ENCODE results near the gene ARHGAP6. TPM values are rescaled to one million over a fixed set of nuclear protein-coding genes. Genes with fewer than 3 reads are reported as not detected.

Gene ARHGAP6
- total and polyA plus RNA-seq, 2 experiments from 2014 or later, result 0.26 to 0.59 TPM

GRCh38 chrX:11449613-11450012 lies 216.1 kb downstream of the ARHGAP6 start (continued):
- TF ChIP-seq EZH2 (IDR thresholded peaks at IDR 0.05; ENCODE audit: low read depth, unreplicated experiment) (no peak), CTCF (conservative IDR thresholded peaks at IDR 0.05; ENCODE audit: low read depth in 2 of 2) (no peak)

- Mint-ChIP-seq H3K36me3 (ENCODE audit: low read depth) (no peaks in the 10 kb centered on the region), H3K27ac (no peak overlapping the region), H3K27me3 (ENCODE audit: insufficient read depth, low read depth, poor library complexity) (peaks cover 1% of the 10 kb centered on the region), H3K4me1 (peaks cover 7% of the 10 kb centered on the region; the same call in 2 of the 3 replicates), H3K9me3 (no peaks in the 10 kb centered on the region), H3K4me3 (no peak overlapping the region)
- H3K4me3 ChIP-seq, result no peak overlapping the region
- no peaks in the 10 kb centered on the region for H3K9me2 ChIP-seq (ENCODE audit: insufficient read depth)
- no peaks in the 10 kb centered on the region for H3K4me1 ChIP-seq (ENCODE audit: insufficient read depth)
- ATAC-seq, result no peak
- no peaks in the 10 kb centered on the region for H4K20me1 ChIP-seq (replicated peaks; ENCODE audit: insufficient read depth)
- H3K27me3 ChIP-seq (ENCODE audit: insufficient read depth), result no peaks in the 10 kb centered on the region
- no peaks in the 10 kb centered on the region for H3K36me3 ChIP-seq (ENCODE audit: insufficient read depth)
- H3F3A ChIP-seq (replicated peaks; ENCODE audit: low read depth), result no peaks in the 10 kb centered on the region
- H3K4me2 ChIP-seq, result no peak overlapping the region
- H3K79me2 ChIP-seq (replicated peaks; ENCODE audit: insufficient read depth), result no peaks in the 10 kb centered on the region
- no peak overlapping the region for H2AFZ ChIP-seq
- no peak overlapping the region for H3K27ac ChIP-seq (ENCODE audit: low read depth)
- DNase-seq (ENCODE audit: low spot score), result no peak
- no peak for TF ChIP-seq POLR2AphosphoS5 (IDR thresholded peaks at IDR 0.05; ENCODE audit: low read depth)
- no peak for TF ChIP-seq CREB1 (CRISPR knock-in tag; IDR thresholded peaks at IDR 0.05; ENCODE audit: low read depth)
- TF ChIP-seq ETS1 (IDR thresholded peaks at IDR 0.05), result no peak
- TF ChIP-seq CTCF (conservative IDR thresholded peaks at IDR 0.05; ENCODE audit: low read depth in 2 of 2), result no peak
- TF ChIP-seq EZH2phosphoT487 (IDR thresholded peaks at IDR 0.05; ENCODE audit: unreplicated experiment), result no peak
- no peak for TF ChIP-seq JUNB (IDR thresholded peaks at IDR 0.05; ENCODE audit: unreplicated experiment)
- TF ChIP-seq NANOG (IDR thresholded peaks at IDR 0.05; ENCODE audit: borderline replicate concordance), result no peak
- TF ChIP-seq ZNF331 (CRISPR knock-in tag; IDR thresholded peaks at IDR 0.05; ENCODE audit: low read depth), result no peak
- no peak for TF ChIP-seq ZNF114 (CRISPR knock-in tag; IDR thresholded peaks at IDR 0.05)
- no peak for TF ChIP-seq EZH2 (IDR thresholded peaks at IDR 0.05; ENCODE audit: low read depth, unreplicated experiment)
- no peak for TF ChIP-seq STAT1 (IDR thresholded peaks at IDR 0.05; ENCODE audit: unreplicated experiment)
- TF ChIP-seq REST (IDR thresholded peaks at IDR 0.05; ENCODE audit: unreplicated experiment), result no peak
Measured at GRCh38 chrX:11447418-11447817, 218.3 kb downstream of the ARHGAP6 start.
